ENCODE data around the gene SYNE3.

The SYNE3 gene

DNA sequence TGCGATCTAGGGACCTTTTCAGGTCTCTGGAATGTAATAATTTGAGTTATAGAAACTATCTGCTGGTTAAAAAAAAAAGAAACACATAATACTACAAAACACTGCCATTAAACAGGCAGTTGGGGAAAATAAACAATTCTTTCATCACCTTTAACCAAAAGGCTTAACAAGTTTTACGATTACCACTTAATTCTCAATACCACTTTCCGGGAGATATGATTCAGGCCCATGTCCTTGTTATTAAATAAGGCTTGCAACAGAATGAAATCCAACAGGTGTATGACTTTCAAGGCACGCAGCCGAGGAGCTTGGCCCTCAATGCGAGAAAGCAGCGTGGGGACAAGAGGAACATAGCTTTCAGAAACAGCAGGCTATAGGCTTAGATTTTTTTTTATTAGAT is 12.8 kb upstream of the SYNE3 start:
- H3K36me3 ChIP-seq (ENCODE audit: insufficient read depth, insufficient read length, low read length) = peaks cover 32% of the 10 kb centered on the region
- H3K4me3 ChIP-seq (ENCODE audit: insufficient read length, low read depth) = no peak overlapping the region
- H3K9me3 ChIP-seq (ENCODE audit: insufficient read depth, low read length) = no peaks in the 10 kb centered on the region
- H3K27me3 ChIP-seq (ENCODE audit: insufficient read depth, insufficient read length) = no peaks in the 10 kb centered on the region
- H3K4me1 ChIP-seq (ENCODE audit: insufficient read depth, insufficient read length) = peaks cover 4% of the 10 kb centered on the region
- DNase-seq (ENCODE audit: low read depth, low spot score) = no peak
- no peak overlapping the region for H3K9ac ChIP-seq (ENCODE audit: insufficient read length, low read depth)
- no peak for TF ChIP-seq YY1 (IDR thresholded peaks at IDR 0.05; ENCODE audit: insufficient read depth, insufficient read length)
- no peak for TF ChIP-seq SUZ12 (IDR thresholded peaks at IDR 0.05; ENCODE audit: extremely low read depth, insufficient read depth, insufficient read length)
- no peak for TF ChIP-seq ZNF274 (IDR thresholded peaks at IDR 0.05; ENCODE audit: low read depth, low read length)

GRCh38 chr14:95527387-95528002 is 11.0 kb upstream of the SYNE3 start:
- peaks cover 22% of the 10 kb centered on the region for H3K36me3 ChIP-seq (ENCODE audit: insufficient read depth, insufficient read length, low read length)
- DNase-seq (ENCODE audit: low read depth, low spot score) = no peak
- TF ChIP-seq ZNF274 (IDR thresholded peaks at IDR 0.05; ENCODE audit: low read depth, low read length) (no peak), YY1 (IDR thresholded peaks at IDR 0.05; ENCODE audit: insufficient read depth, insufficient read length) (no peak), SUZ12 (IDR thresholded peaks at IDR 0.05; ENCODE audit: extremely low read depth, insufficient read depth, insufficient read length) (no peak)
- H3K27me3 ChIP-seq (ENCODE audit: insufficient read depth, insufficient read length) = no peaks in the 10 kb centered on the region
- no peaks in the 10 kb centered on the region for H3K9me3 ChIP-seq (ENCODE audit: insufficient read depth, low read length)
- H3K4me1 ChIP-seq (ENCODE audit: insufficient read depth, insufficient read length) = peaks cover 4% of the 10 kb centered on the region
- no peak overlapping the region for H3K9ac ChIP-seq (ENCODE audit: insufficient read length, low read depth)
- no peak overlapping the region for H3K4me3 ChIP-seq (ENCODE audit: insufficient read length, low read depth)

- Histone ChIP-seq H3K4me3 (ENCODE audit: insufficient read length, low read depth) (no peak overlapping the region), H3K9ac (ENCODE audit: insufficient read length, low read depth) (no peak overlapping the region), H3K9me3 (ENCODE audit: insufficient read depth, low read length) (no peaks in the 10 kb centered on the region), H3K4me1 (ENCODE audit: insufficient read depth, insufficient read length) (peaks cover 4% of the 10 kb centered on the region), H3K36me3 (ENCODE audit: insufficient read depth, insufficient read length, low read length) (peaks cover 17% of the 10 kb centered on the region), H3K27me3 (ENCODE audit: insufficient read depth, insufficient read length) (no peaks in the 10 kb centered on the region)
- no peak for TF ChIP-seq ZNF274 (IDR thresholded peaks at IDR 0.05; ENCODE audit: low read depth, low read length)
- no peak for TF ChIP-seq SUZ12 (IDR thresholded peaks at IDR 0.05; ENCODE audit: extremely low read depth, insufficient read depth, insufficient read length)
- no peak for TF ChIP-seq YY1 (IDR thresholded peaks at IDR 0.05; ENCODE audit: insufficient read depth, insufficient read length)
- DNase-seq (ENCODE audit: low read depth, low spot score) = no peak
These were observed 10.3 kb upstream of the SYNE3 start for GRCh38 chr14:95526483-95527386.

- no peaks in the 10 kb centered on the region for H3K27me3 ChIP-seq (ENCODE audit: insufficient read depth, insufficient read length)
- no peaks in the 10 kb centered on the region for H3K9me3 ChIP-seq (ENCODE audit: insufficient read depth, low read length)
- no peak overlapping the region for H3K9ac ChIP-seq (ENCODE audit: insufficient read length, low read depth)
- H3K36me3 ChIP-seq (ENCODE audit: insufficient read depth, insufficient read length, low read length) = peaks cover 13% of the 10 kb centered on the region
- H3K4me1 ChIP-seq (ENCODE audit: insufficient read depth, insufficient read length) = peaks cover 4% of the 10 kb centered on the region
- TF ChIP-seq SUZ12 (IDR thresholded peaks at IDR 0.05; ENCODE audit: extremely low read depth, insufficient read depth, insufficient read length) (no peak), ZNF274 (IDR thresholded peaks at IDR 0.05; ENCODE audit: low read depth, low read length) (no peak), YY1 (IDR thresholded peaks at IDR 0.05; ENCODE audit: insufficient read depth, insufficient read length) (no peak)
- DNase-seq (ENCODE audit: low read depth, low spot score) = no peak
- H3K4me3 ChIP-seq (ENCODE audit: insufficient read length, low read depth) = no peak overlapping the region
These were observed 9.5 kb upstream of the SYNE3 start for GRCh38 chr14:95525999-95526398.

- no peak for DNase-seq (ENCODE audit: low read depth, low spot score)
- Histone ChIP-seq H3K27me3 (ENCODE audit: insufficient read depth, insufficient read length) (no peaks in the 10 kb centered on the region), H3K4me1 (ENCODE audit: insufficient read depth, insufficient read length) (peaks cover 4% of the 10 kb centered on the region), H3K36me3 (ENCODE audit: insufficient read depth, insufficient read length, low read length) (peaks cover 2% of the 10 kb centered on the region), H3K9me3 (ENCODE audit: insufficient read depth, low read length) (no peaks in the 10 kb centered on the region), H3K4me3 (ENCODE audit: insufficient read length, low read depth) (no peak overlapping the region), H3K9ac (ENCODE audit: insufficient read length, low read depth) (no peak overlapping the region)
- TF ChIP-seq SUZ12 (IDR thresholded peaks at IDR 0.05; ENCODE audit: extremely low read depth, insufficient read depth, insufficient read length) (no peak), YY1 (IDR thresholded peaks at IDR 0.05; ENCODE audit: insufficient read depth, insufficient read length) (no peak)
These were observed 8.5 kb upstream of the SYNE3 start for GRCh38 chr14:95524706-95525512.

DNA sequence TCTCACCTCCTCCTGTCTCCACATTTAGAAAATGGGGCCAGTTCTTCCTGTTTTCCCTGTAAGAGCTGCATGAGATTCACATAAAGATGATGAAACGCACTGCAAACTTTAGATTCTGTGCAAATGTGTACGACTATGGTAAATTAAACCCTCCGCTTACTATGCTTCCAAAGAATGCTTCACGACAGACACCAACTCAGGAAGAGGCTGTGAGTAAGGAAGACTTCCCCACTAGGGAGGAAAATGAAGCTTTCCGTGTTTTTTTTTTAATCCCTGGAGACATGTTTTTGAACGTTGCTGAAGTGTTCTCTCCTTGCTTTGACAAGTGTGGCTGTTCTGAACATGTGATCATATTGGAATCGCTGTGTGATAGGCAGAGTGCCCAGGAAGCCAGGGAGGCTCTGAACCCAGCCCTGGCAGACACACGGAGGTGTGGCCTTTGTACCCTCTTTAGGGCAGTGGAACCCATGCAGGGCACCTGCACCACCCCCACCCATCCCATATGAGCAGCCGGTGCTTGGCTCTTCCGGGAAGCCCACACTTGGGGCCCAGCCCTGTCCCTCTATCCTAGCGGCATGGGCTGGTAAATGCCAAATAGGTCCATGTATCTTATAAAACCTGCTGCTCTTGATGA is 7.5 kb upstream of the SYNE3 start:
- Histone ChIP-seq H3K36me3 (ENCODE audit: insufficient read depth, insufficient read length, low read length) (no peaks in the 10 kb centered on the region), H3K4me3 (ENCODE audit: insufficient read length, low read depth) (no peak overlapping the region), H3K9me3 (ENCODE audit: insufficient read depth, low read length) (no peaks in the 10 kb centered on the region), H3K27me3 (ENCODE audit: insufficient read depth, insufficient read length) (no peaks in the 10 kb centered on the region), H3K9ac (ENCODE audit: insufficient read length, low read depth) (no peak overlapping the region), H3K4me1 (ENCODE audit: insufficient read depth, insufficient read length) (peaks cover 4% of the 10 kb centered on the region)
- TF ChIP-seq SUZ12 (IDR thresholded peaks at IDR 0.05; ENCODE audit: extremely low read depth, insufficient read depth, insufficient read length) (no peak), YY1 (IDR thresholded peaks at IDR 0.05; ENCODE audit: insufficient read depth, insufficient read length) (no peak), ZNF274 (IDR thresholded peaks at IDR 0.05; ENCODE audit: low read depth, low read length) (no peak)
- DNase-seq (ENCODE audit: low read depth, low spot score) = no peak
